Transverse colon (tissue), 4 donors: ENCODE data around the gene GGACT. TPM values are rescaled to one million over a fixed set of nuclear protein-coding genes. Genes with fewer than 3 reads are reported as not detected.

ENCODE experiments used
- DNase-seq: peaks from one replicate; pipeline ENCODE4 v3.0.0-alpha.2; 2019
- H3K27ac ChIP-seq, 4 donors: fragments of 200-600 bp; sonication (generic); 2 replicates each; pipeline ENCODE4 v1.5.1; 2016 to 2018; ENCODE audit warnings: inconsistent platforms in 4 of 4
- H3K27me3 ChIP-seq: fragments of 200-600 bp; sonication (generic); 2 replicates; pipeline ENCODE4 v1.5.1; 2017; ENCODE audit warnings: inconsistent platforms
- H3K36me3 ChIP-seq, 4 donors: fragments of 200-600 bp; sonication (generic); 2 replicates each; pipeline ENCODE4 v1.5.1; 2017 to 2019; ENCODE audit warnings: inconsistent platforms in 4 of 4
- H3K4me1 ChIP-seq, 4 donors: fragments of 200-600 bp; sonication (generic); 2 replicates each; pipeline ENCODE4 v1.5.1; 2017 to 2020; ENCODE audit warnings: inconsistent platforms in 4 of 4
- H3K4me3 ChIP-seq, 4 donors: fragments of 200-600 bp; sonication (generic); 1 replicate in 1 of 4; 2 replicates in 3 of 4; pipeline versions ENCODE4 v1.5.1 to v1.6.1; 2017 to 2019; ENCODE audit warnings: inconsistent platforms in 4 of 4
- H3K9me3 ChIP-seq, 2 donors: fragments of 200-600 bp; sonication (generic); 2 replicates each; pipeline ENCODE4 v1.5.1; 2017 to 2019; ENCODE audit warnings: inconsistent platforms in 2 of 2
- CTCF ChIP-seq, 5 experiments: fragments of 200-600 bp in 3 of 5; fragments of 450-650 bp in 2 of 5; sonication (generic) in 3 of 5; IDR thresholded peaks; 1 replicate in 2 of 5; 2 replicates in 3 of 5; pipeline ENCODE4 v1.5.1; 2016 to 2017; ENCODE audit warnings: antibody characterized with exemption in 5 of 5, inconsistent platforms in 3 of 5, mild to moderate bottlenecking in 2 of 5, moderate library complexity in 1 of 5
- EP300 ChIP-seq: sonication (generic); formaldehyde crosslinking; IDR thresholded peaks from one replicate; pipeline ENCODE4 v1.6.1; 2017; ENCODE audit warnings: antibody characterized with exemption, low read depth
- POLR2A ChIP-seq: fragments of 450-650 bp; IDR thresholded peaks from one replicate; pipeline ENCODE4 v1.6.1; 2016; ENCODE audit warnings: antibody characterized with exemption, mild to moderate bottlenecking, moderate library complexity
- POLR2AphosphoS5 ChIP-seq, 3 donors: sonication (generic); formaldehyde crosslinking; IDR thresholded peaks; one replicate each; pipeline ENCODE4 v1.6.1; 2016; ENCODE audit warnings: antibody characterized with exemption in 3 of 3
- WGBS, 2 donors: methylation state at CpG; one replicate each; pipeline ENCODE4 v1.1.5; 2018; ENCODE audit warnings: low coverage in 1 of 2; 5-methylcytosine and 5-hydroxymethylcytosine counted together
- in situ Hi-C, 4 donors: fragments of 200-750 bp; cut with MboI; loops; one replicate each; pipeline versions ENCODE4 v1.15.0 to v1.15.1; 2017; ENCODE audit warnings: low sequenced_read_pairs in 3 of 4, low pct_ligation_motif_present in 1 of 4, low pct_unique_long_range_greater_than_20kb in 1 of 4
- intact Hi-C: fragments of 100-400 bp; cut with DNase I; formaldehyde crosslinking; loops from one replicate; pipeline ENCODE4 v1.15.1; 2023; ENCODE audit warnings: low total_unique reads
- total RNA-seq, 4 donors: library from RNA; depleted of rRNA; stranded (reverse); fragments of >200 nt; gene quantifications; one replicate each; pipeline ENCODE4 v1.1.0, GENCODE V29; 2016

The GGACT gene
- total RNA-seq, 4 donors from 2014 or later: 6.4 to 9.2 (median 8.8) TPM; not detected in 1

DNA sequence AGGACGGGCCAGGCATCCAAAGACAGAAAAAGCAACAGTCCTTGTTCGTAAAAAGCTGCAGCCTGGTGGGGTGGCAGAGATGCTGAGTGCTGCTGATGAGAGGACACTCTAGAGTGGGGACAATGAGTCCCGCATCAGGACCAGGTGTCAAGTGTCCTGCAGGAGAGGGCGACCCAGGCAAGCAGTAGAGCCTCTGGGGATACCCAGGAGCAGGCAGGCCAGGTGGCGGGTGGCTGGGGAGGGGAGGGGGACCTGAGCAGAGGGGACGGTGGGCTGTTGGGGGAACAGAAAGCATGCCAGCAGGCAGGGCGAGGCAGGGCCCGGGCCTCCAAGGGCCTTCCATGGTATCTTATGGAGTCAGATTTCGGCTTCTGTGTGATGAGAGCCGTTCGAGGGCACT, 35.8 kb downstream of the GGACT start:
- no peak for DNase-seq
- no peak overlapping the region for H3K27ac ChIP-seq
- no peaks in the 10 kb centered on the region for H3K27me3 ChIP-seq
- no peak overlapping the region for H3K4me3 ChIP-seq
- no peaks in the 10 kb centered on the region for H3K36me3 ChIP-seq
- H3K9me3 ChIP-seq: no peaks in the 10 kb centered on the region
- 88 to 100% methylated on average over 1 to 11 of the region's 11 CpGs for WGBS, 2 donors
- intact Hi-C loops: no loop called here
- peaks cover 0 to 8% (median 1%) of the 10 kb centered on the region in 4 donors for H3K4me1 ChIP-seq
- in situ Hi-C loops: loop anchor here in 1 of 4 donors (25.0 kb wide), 1 partner anchor 560 kb away; no protein-coding TSS in a partner anchor
- no peak for TF ChIP-seq POLR2A

- no peaks in the 10 kb centered on the region for H3K27me3 ChIP-seq
- no peak overlapping the region for H3K4me3 ChIP-seq
- no peaks in the 10 kb centered on the region for H3K9me3 ChIP-seq
- TF ChIP-seq CTCF (IDR thresholded peaks at IDR 0.05) (no peak), EP300 (no peak), POLR2A (no peak), POLR2AphosphoS5 (IDR thresholded peaks at IDR 0.05) (no peak)
- H3K36me3 ChIP-seq: no peaks in the 10 kb centered on the region
- WGBS, 2 donors: 86 to 91% methylated on average over 3 to 9 of the region's 9 CpGs
- intact Hi-C loops: no loop called here
- peak overlapping the region in 1 of 4 donors; percentile 25 for H3K27ac ChIP-seq
- DNase-seq: no peak
- peaks cover 0 to 8% (median 2%) of the 10 kb centered on the region in 4 donors for H3K4me1 ChIP-seq
- in situ Hi-C loops: no loop called here
Measured at GRCh38 chr13:100549316-100549715, 39.3 kb downstream of the GGACT start.

DNA sequence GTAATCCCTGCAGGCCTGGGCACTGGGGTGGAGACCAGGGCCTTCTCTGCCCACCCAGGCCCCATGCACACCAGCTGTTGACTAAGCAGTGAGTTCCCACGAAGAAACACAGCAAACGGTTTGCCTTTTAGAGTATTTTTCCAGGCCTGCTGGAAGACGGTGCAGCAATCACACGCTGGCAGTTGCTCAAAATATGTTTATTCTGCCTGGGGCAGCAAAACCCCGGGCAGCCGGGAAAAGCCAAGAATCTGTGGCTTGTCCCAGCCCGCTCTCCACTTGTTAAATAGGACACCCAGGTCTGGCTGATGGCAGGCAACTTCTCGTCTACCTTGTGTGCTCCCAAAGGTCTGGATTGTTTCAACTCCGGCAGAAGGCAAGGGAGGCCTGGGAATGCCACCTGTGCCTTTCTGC, 40.8 kb downstream of the GGACT start:
- TF ChIP-seq POLR2A (no peak), EP300 (no peak), POLR2AphosphoS5 (IDR thresholded peaks at IDR 0.05) (peak in 1 of 3 donors; percentile 15), CTCF (IDR thresholded peaks at IDR 0.05) (no peak)
- no peak overlapping the region for H3K4me3 ChIP-seq
- in situ Hi-C loops: no loop called here
- no peaks in the 10 kb centered on the region for H3K27me3 ChIP-seq
- 67 to 100% methylated on average over 1 to 9 of the region's 9 CpGs for WGBS, 2 donors
- H3K9me3 ChIP-seq: no peaks in the 10 kb centered on the region
- intact Hi-C loops: no loop called here
- H3K4me1 ChIP-seq: peaks cover 0 to 8% (median 2%) of the 10 kb centered on the region in 4 donors
- H3K27ac ChIP-seq: peak overlapping the region; percentile 11 to 65 (median 42)
- no peak for DNase-seq
- no peaks in the 10 kb centered on the region for H3K36me3 ChIP-seq

DNA sequence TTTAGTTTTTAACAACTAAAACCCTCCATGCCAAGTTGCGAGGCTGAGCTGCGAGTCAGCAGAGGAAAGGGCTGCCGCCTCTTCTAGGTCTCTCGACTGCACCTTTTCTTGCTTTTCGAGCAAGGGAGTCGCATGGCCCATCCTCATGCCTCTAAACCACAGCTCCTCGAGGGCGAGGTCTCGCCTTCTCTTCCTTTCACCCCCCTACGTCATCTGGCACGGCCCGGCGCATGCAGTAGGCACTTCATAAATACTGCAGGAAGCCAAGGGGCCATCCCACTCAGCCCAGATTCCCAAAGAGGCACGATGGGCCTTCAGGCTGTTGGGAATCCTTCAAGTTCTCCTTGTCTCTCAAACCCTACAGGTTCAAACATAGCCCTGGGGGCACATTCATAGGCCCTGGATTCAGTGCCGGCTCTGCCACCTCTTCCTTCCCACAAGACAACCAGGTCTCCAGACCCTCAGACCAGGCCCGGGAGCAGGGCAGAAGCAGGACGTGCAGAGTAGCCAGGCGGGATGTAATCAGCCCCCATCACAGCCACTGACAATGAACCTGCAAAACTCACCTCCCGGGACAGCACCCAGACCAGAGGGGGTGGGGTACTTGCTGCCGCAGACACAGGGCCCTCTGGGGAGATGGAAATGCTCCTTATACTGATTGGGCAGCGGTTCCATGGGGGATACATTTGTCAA, 41.7 kb downstream of the GGACT start:
- Histone ChIP-seq H3K4me3 (no peak overlapping the region), H3K9me3 (no peaks in the 10 kb centered on the region), H3K36me3 (no peaks in the 10 kb centered on the region), H3K27me3 (no peaks in the 10 kb centered on the region), H3K27ac (peak overlapping the region in 2 of 4 donors; percentile 62 to 65), H3K4me1 (peaks cover 0 to 8% (median 2%) of the 10 kb centered on the region in 4 donors)
- TF ChIP-seq POLR2AphosphoS5 (IDR thresholded peaks at IDR 0.05) (no peak), POLR2A (no peak), CTCF (IDR thresholded peaks at IDR 0.05) (no peak), EP300 (no peak)
- intact Hi-C loops (no loop called here), in situ Hi-C loops (no loop called here)
- 94 to 99% methylated on average over 14 to 21 of the region's 21 CpGs for WGBS, 2 donors
- no peak for DNase-seq
